NCI-H1092 (cell line): ENCODE results near the gene METTL23.

Experiments
- DNase-seq: peaks from one replicate; lab custom pipeline; 2025; lab: John Stamatoyannopoulos, UW

Gene METTL23

DNA sequence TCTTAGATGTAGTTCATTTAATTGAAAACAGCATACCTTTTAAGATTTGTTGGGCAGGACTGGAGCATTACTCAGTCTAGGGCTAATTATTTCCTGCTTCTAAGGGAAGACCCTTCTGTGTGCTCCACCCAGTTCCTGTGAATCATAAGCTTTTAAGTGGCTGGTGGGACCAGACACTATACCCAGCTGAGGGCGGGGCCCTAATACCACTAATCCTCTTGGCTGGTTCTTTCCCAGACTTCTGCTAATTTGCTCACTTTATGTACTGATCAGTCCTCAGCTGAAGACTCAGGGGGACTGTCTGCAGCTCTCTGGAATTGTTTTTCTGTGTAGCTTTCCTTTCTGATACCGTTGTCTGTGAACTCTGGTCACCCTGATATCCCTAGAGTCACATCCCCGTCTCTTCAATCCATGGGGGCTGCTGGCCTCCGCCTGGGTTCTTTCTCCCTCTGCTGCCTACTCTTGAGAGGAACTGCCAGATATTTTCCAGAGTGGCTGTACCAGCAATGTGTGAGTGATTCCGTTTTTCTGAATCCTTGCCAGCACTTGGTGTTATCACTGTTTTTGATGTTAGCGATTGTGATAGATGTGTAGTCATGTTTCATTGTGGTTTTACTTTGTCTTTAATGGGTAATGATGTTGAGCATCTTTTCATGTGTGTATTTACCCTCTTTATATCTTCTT is 46.3 kb downstream of the METTL23 start:
- no peak for DNase-seq

DNA sequence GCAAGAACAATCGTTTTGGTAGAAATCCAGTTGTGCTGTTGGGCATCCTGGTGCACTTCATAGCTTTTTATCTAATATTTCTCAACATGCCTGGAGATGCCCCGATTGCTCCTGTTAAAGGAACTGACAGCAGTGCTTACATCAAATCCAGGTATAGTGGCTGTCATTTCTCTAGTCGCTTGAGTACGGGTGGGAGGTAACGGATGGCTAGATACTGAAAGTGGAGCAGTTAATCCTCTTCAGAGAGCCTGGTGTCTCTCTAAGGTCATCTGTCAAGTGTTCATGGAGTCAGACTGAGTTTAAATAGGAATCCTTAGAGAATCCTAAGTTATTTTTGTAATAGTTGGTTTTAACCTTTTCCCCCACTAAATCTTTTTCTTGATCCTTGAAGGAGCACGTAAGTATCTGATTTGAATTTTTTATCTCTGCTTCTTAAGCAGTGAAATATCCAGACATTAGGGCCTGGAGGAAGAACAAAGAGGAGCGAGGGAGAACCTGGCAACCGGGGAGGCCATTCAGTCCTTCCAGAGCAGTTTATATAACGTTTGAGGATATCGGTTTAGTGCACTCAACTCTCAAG is 48.5 kb downstream of the METTL23 start:
- no peak for DNase-seq

DNA sequence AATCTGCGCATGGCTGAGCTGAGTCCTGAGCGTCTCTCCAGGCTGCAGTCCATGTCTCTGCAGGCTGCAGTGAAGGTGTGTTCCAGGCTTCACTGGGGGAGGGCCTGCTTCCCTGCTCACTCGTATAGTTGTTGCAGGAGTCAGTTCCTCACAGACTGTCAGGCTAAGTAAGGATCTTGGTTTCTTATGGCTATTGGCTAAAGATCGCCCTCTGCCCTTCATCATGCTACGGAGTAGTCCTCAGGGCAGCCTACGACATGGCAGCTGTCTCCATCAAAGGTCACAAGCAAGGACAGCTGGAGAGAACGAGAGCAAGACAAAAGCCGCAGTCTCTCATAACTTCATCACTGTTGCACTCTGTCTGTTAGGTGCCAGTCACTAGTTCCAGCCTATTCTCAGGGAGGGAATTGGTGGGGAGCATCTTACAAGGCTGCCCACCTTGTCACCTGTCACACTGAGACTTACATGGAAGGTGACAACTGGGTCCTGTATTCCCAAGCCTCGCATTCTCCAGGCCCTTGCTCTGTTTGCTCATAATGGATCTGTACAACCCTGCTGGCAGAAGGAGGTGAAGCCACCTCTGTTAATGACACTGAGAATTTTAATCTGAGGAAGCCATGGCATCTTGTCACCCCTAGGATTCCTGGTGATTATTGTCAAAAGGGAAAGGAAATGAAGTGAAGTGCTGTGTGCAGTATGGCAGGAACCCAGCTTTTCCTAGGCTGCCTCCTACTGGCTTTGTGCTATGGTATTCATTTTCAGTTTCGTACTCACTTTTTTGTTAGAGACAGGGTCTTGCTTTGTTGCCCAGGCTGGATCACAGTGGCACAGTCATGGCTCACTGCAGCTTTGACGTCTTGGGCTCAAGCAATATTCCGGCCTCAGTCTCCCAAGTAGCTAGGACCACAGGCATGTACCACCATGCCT is 54.7 kb downstream of the METTL23 start:
- DNase-seq = no peak

DNA sequence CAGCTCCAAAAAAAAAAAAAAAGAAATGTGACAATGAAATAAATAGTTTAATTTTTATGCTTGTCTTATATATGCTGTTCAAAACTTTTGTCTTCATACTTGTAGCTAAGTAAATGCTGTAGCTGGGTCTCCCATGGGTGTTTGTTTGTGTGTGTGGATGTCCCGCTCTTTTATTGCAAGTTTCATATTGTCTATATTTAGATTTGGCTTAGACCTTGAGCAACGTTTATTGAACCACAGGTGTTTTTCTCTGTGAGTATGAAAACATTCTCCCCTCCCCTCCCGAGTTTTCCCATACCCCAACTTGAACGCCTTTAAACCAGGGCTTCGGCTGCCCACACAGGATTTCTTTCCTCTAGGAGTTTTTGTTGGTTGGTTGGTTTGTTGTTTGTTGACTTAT is 56.5 kb downstream of the METTL23 start:
- DNase-seq = no peak
